ENCODE data around the gene ZCCHC17.

- TF ChIP-seq POLR2A (IDR thresholded peaks at IDR 0.05; ENCODE audit: extremely low read depth, insufficient read length) (no peak), CTCF (IDR thresholded peaks at IDR 0.05; ENCODE audit: low read depth, low read length) (no peak), MAX (IDR thresholded peaks at IDR 0.05; ENCODE audit: low read depth, low read length) (no peak), MYC (IDR thresholded peaks at IDR 0.05; ENCODE audit: low read depth, low read length) (no peak)
Measured at GRCh38 chr1:31383967-31384366, 87.1 kb downstream of the ZCCHC17 start.

All from NB4 (cell line).